Brain microvascular endothelial cell (primary cell): ENCODE data around the gene TEN1.
"Not testable (repeated sequence)": the region's sequence is repeated elsewhere in the genome, so short reads cannot be mapped to it uniquely, and the experiment has no call there.

ENCODE experiments used
- DNase-seq: peaks from one replicate; pipeline ENCODE4 v3.0.0-alpha.2; 2020
- H3K27ac ChIP-seq: fragments of 250-450 bp; sonication (Bioruptor Pico); 2 replicates; pipeline ENCODE4 v1.5.1; 2020; ENCODE audit warnings: mild to moderate bottlenecking, moderate library complexity
- H3K27me3 ChIP-seq: fragments of 250-450 bp; sonication (Bioruptor Pico); replicated peaks from 2 replicates; pipeline ENCODE4 v1.5.1; 2020; ENCODE audit warnings: mild to moderate bottlenecking
- H3K36me3 ChIP-seq: fragments of 250-450 bp; sonication (Bioruptor Pico); replicated peaks from 2 replicates; pipeline ENCODE4 v1.5.1; 2020; ENCODE audit warnings: mild to moderate bottlenecking
- H3K4me3 ChIP-seq: 2 replicates; pipeline ENCODE4 v1.5.1; 2011; ENCODE audit warnings: low read depth, mild to moderate bottlenecking, control low read depth, low read length, moderate library complexity
- in situ Hi-C: cut with HindIII; loops from 2 replicates; pipeline ENCODE4 v1.10.0; 2017; ENCODE audit warnings: low sequenced_read_pairs, low pct_ligation_motif_present
- TF ChIP-seq, protein P1 (sequence below): IDR thresholded peaks from 2 replicates; pipeline ENCODE4 v1.5.1; 2011; ENCODE audit warnings: low read depth, mild to moderate bottlenecking, moderate library complexity, low read length, control low read depth, inconsistent platforms; ENCODE audit errors: missing control alignments

The TEN1 gene

DNA sequence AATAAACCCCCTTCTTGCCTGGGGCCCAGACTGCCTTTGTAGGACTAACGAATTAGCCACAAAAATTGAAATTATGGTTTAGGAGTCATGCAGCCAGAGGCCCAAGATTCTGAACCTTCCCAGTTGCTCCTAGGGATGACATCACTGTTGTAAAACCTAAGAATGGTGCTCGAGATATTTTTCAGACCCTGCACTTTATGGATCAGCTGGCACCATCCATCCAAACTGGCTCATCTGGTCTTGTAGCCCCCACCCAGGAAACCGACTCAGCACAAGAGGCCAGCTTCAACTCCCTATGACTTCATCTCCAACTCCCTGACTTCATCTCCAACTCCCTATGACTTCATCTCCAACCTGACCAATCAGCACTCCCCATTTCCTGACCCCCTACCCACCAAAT is 59.0 kb downstream of the TEN1 start:
- Histone ChIP-seq H3K4me3 (no peak overlapping the region), H3K36me3 (peaks cover 50% of the 10 kb centered on the region), H3K27me3 (no peaks in the 10 kb centered on the region), H3K27ac (no peak overlapping the region)
- TF ChIP-seq, protein P1, sequence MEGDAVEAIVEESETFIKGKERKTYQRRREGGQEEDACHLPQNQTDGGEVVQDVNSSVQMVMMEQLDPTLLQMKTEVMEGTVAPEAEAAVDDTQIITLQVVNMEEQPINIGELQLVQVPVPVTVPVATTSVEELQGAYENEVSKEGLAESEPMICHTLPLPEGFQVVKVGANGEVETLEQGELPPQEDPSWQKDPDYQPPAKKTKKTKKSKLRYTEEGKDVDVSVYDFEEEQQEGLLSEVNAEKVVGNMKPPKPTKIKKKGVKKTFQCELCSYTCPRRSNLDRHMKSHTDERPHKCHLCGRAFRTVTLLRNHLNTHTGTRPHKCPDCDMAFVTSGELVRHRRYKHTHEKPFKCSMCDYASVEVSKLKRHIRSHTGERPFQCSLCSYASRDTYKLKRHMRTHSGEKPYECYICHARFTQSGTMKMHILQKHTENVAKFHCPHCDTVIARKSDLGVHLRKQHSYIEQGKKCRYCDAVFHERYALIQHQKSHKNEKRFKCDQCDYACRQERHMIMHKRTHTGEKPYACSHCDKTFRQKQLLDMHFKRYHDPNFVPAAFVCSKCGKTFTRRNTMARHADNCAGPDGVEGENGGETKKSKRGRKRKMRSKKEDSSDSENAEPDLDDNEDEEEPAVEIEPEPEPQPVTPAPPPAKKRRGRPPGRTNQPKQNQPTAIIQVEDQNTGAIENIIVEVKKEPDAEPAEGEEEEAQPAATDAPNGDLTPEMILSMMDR: no peak
- in situ Hi-C loops: no loop called here
- no peak for DNase-seq

DNA sequence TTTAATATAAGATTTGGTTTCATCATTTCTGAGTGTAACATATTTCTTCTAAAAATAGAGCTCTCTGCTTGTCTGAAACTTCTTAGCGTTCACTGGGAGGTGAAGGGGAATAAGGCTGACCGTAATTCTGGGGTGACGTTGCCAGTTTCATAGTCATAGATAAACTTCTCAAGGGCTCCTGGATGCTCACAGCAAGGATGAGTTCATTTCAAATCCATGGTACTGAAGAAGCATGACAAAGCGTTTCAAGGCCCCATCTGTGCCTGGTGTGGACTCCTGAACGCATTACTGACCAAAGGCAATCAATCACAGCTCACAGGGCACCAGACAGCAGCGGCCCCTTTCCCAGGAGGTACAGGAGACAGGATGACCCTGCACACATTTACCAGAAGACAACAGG is 60.1 kb downstream of the TEN1 start:
- no peak for DNase-seq
- in situ Hi-C loops: no loop called here
- H3K4me3 ChIP-seq: no peak overlapping the region
- no peak overlapping the region for H3K27ac ChIP-seq
- H3K27me3 ChIP-seq: no peaks in the 10 kb centered on the region
- peaks cover 61% of the 10 kb centered on the region for H3K36me3 ChIP-seq
- TF ChIP-seq, protein P1: no peak

DNA sequence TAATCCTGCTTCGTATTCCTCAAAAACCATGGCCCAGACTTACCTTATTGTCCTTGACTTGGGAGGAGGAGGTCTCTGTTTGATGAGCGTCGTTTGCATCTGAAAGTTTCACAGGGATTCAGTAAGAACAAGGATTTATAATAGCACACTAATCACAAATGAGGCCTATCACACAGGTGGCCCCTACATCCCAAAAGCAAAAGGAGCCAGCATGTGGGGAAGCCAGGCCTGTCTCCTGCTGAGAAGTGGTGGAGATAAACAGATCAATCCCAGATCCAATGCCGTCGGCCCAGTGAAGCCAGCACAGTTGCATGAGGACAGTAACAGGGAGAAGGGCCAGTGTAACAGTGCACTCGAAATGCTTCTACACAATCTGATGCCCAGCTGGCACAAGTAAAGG is 61.3 kb downstream of the TEN1 start:
- no peak for DNase-seq
- peaks cover 71% of the 10 kb centered on the region for H3K36me3 ChIP-seq
- in situ Hi-C loops: no loop called here

DNA sequence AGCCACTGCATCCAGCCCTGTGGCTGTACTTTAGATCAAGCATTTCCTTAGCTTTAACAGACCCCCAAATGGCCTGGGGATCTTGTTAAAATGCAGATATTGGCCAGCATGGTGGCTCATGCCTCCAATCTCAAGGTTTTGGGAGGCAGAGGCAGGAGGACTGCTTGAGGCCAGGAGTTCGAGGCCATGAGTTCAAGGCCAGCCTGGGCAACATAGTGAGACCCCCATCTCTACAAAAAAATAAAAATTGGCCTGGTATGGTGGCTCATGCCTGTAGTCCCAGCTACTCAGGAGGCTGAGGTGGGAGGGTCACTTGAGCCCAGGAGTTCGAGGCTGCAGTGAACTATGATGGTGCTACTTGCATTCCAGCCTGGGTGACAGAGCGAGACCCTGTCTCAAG is 63.8 kb downstream of the TEN1 start:
- H3K27me3 ChIP-seq, H3K27ac ChIP-seq, DNase-seq, H3K4me3 ChIP-seq, in situ Hi-C loops: not testable (repeated sequence)
- H3K36me3 ChIP-seq: peaks cover 89% of the 10 kb centered on the region

More for the DNA sequence above, 61.3 kb downstream of the TEN1 start:
- H3K27me3 ChIP-seq: no peaks in the 10 kb centered on the region
- TF ChIP-seq, protein P1: no peak
- H3K27ac ChIP-seq: no peak overlapping the region
- H3K4me3 ChIP-seq: no peak overlapping the region

DNA sequence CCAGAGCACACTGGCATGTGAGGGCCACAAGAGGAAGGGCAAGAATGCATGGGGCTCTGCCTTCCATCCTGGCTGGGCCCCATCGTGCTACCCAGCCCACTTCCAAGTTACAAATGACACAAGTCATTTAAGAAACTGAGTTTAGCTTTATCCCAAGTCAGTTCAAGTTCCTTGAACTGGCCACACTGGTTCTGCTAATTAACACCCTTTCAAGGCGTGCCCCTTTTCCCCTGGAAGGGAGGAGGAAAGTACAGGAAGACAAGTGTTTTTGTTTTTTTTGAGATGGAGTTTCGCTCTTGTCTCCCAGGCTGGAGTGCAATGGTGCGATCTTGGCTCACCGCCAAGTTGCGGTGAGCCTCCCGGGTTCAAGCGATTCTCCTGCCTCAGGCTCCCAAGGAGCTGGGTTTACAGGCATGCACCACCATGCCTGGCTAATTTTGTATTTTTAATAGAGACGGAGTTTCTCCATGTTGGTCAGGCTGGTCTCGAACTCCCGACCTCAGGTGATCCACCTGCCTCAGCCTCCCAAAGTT is 65.5 kb downstream of the TEN1 start:
- H3K4me3 ChIP-seq, H3K27ac ChIP-seq, H3K27me3 ChIP-seq, in situ Hi-C loops, DNase-seq: not testable (repeated sequence)
- H3K36me3 ChIP-seq: peaks cover 77% of the 10 kb centered on the region

DNA sequence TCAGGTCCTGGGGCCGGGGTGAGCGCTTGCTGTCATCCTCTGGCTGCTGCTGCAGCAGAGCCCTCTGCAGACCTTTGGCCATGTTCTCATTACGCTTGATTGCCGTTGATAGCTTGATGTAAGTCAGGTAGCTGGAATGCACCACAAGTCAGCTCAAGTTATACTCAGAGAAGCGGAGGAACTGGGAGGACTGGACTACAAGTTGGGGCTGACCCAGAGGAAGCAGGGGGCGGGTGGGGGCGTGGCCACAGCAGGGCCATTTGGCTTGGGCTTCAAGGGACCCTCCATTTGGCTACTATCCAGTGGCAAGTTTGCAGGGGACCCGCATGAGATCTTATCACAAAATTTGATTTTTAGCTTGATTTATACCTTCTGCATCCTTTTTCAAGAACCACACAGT is 67.0 kb downstream of the TEN1 start:
- Histone ChIP-seq H3K27ac (no peak overlapping the region), H3K27me3 (no peaks in the 10 kb centered on the region), H3K36me3 (peaks cover 70% of the 10 kb centered on the region), H3K4me3 (no peak overlapping the region)
- in situ Hi-C loops: no loop called here
- DNase-seq: no peak
- TF ChIP-seq, protein P1: no peak

DNA sequence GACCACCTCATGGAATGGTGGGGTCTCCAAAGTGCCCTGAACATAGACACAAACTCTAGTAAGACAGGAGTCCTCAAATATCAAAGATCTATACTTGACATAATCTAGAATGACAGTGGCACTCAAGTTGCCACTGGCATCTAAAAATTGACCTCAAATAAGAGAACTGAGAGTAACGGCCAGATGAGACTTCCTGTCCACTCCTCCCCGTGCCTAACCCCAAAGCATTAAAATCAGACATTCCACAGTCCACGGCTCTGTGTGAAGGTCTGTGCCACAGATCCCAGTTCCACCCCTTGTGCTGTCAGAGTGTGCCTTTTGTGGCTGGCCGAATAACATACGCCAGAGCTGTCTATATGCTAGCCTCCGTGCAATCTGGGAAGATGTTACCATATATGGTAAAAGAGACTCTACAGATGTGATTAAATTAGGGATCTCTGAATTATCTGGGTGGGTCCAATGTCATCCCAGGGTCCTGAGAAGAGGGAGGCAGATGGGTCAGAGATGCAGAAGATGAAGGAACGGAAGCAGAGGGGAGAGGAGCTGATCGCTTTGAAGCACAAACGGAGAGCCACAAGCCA is 69.1 kb downstream of the TEN1 start:
- Histone ChIP-seq H3K27me3 (no peaks in the 10 kb centered on the region), H3K36me3 (peaks cover 60% of the 10 kb centered on the region), H3K27ac (peak overlapping the region; percentile 77), H3K4me3 (no peak overlapping the region)
- DNase-seq: peak; percentile 24
- TF ChIP-seq, protein P1: no peak
- in situ Hi-C loops: no loop called here
